Right atrium auricular region (tissue), 2 donors: Measurements from ENCODE around the gene ZSWIM3. TPM values are rescaled to one million over a fixed set of nuclear protein-coding genes. Genes with fewer than 3 reads are reported as not detected.

Source experiments
- DNase-seq: peaks from one replicate; pipeline ENCODE4 v3.0.0-alpha.2; 2019; ENCODE audit warnings: low spot score
- H3K27ac ChIP-seq, 2 donors: fragments of 200-600 bp; sonication (generic); 1 replicate in 1 of 2; 2 replicates in 1 of 2; pipeline ENCODE4 v1.5.1; 2016 to 2019
- H3K27me3 ChIP-seq, 2 donors: fragments of 200-600 bp; sonication (generic); one replicate each; pipeline versions ENCODE4 v1.5.1 to v1.6.0; 2017 to 2019
- H3K36me3 ChIP-seq: fragments of 200-600 bp; sonication (generic); one replicate; pipeline ENCODE4 v1.5.1; 2016
- H3K4me1 ChIP-seq, 2 donors: fragments of 200-600 bp; sonication (generic); one replicate each; pipeline versions ENCODE4 v1.5.1 to v1.6.0; 2017 to 2019
- H3K4me3 ChIP-seq, 2 donors: fragments of 200-600 bp; sonication (generic); 1 replicate in 1 of 2; 2 replicates in 1 of 2; pipeline ENCODE4 v1.5.1; 2017 to 2019; ENCODE audit warnings: mild to moderate bottlenecking in 1 of 2, moderate library complexity in 1 of 2
- H3K9me3 ChIP-seq, 2 donors: fragments of 200-600 bp; sonication (generic); one replicate each; pipeline ENCODE4 v1.5.1; 2019
- total RNA-seq, 2 donors: library from RNA; depleted of rRNA; stranded (reverse); fragments of >200 nt; gene quantifications; one replicate each; pipeline ENCODE4 v1.1.0, GENCODE V29; 2016
- TF ChIP-seq, protein P1 (sequence below), 2 donors: fragments of 200-600 bp; sonication (generic); IDR thresholded peaks; one replicate each; pipeline ENCODE4 v1.5.1; 2019; ENCODE audit warnings: antibody characterized with exemption in 2 of 2

The ZSWIM3 gene
- total RNA-seq, 2 donors from 2014 or later = 2.4 to 3.7 TPM

DNA sequence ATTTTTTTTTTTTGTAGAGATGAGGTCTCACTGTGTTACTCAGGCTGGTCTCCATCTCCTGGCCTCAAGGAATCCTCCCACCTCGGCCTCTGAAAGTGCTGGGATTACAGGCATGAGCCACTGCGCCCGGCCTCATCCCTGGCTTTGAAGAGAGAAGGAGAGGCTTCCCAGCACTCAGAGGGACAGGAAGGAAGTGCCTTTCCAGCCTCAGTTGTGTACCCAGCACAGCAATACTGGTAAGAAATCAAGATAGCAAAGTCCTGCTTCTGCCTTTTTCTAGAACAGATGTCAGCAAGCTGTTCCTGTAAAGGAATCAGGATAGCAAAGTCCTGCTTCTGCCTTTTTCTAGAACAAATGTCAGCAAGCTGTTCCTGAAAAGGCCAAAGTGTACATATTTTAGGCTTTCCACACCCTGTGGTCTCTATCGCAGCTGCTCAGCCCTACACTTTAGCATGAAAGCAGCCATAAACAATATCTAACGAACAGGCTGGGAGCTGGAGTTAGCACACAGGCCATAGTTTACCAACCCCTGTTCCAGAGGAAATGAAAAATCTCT is 60.8 kb downstream of the ZSWIM3 start:
- Histone ChIP-seq H3K27ac (peak overlapping the region; percentile 73), H3K4me1 (peaks cover 0 to 46% of the 10 kb centered on the region in 2 donors), H3K36me3 (no peaks in the 10 kb centered on the region), H3K9me3 (no peaks in the 10 kb centered on the region), H3K27me3 (no peaks in the 10 kb centered on the region), H3K4me3 (no peak overlapping the region)
- TF ChIP-seq, protein P1, sequence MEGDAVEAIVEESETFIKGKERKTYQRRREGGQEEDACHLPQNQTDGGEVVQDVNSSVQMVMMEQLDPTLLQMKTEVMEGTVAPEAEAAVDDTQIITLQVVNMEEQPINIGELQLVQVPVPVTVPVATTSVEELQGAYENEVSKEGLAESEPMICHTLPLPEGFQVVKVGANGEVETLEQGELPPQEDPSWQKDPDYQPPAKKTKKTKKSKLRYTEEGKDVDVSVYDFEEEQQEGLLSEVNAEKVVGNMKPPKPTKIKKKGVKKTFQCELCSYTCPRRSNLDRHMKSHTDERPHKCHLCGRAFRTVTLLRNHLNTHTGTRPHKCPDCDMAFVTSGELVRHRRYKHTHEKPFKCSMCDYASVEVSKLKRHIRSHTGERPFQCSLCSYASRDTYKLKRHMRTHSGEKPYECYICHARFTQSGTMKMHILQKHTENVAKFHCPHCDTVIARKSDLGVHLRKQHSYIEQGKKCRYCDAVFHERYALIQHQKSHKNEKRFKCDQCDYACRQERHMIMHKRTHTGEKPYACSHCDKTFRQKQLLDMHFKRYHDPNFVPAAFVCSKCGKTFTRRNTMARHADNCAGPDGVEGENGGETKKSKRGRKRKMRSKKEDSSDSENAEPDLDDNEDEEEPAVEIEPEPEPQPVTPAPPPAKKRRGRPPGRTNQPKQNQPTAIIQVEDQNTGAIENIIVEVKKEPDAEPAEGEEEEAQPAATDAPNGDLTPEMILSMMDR (IDR thresholded peaks at IDR 0.05) = no peak
- no peak for DNase-seq

DNA sequence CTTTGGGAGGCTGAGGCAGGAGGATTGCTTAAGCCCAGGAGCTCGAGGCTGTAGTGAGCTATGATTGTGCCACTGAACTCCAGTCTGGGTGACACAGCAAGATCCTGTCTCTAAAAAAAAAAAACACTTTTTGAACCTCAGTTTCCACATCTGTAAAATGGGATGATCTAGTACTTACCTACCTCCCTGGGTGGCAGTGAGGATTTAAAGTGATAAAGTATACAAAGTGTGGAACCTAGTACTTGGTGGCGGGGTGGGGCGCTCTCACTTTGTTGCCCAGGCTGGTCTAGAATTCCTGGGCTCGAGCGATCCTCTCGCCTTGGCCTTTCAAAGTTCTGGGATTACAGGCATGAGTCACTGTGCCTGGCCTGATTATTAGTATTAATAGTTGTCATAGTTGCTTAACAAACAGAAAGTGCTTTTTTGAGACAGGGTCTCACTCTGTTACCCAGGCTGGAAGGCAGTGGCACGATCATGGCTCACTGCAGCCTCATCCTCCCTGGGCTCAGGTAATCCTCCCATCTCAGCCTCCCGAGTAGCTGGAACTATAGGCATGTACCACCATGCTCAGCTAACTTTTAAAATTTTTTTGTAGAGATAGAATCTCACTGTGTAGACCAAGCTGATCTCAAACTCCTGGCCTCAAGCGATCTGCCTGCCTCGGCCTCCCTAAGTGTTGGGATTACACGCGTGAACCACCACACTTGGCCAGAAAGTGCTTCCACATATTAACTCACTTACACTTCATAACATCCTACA is 61.5 kb downstream of the ZSWIM3 start:
- Histone ChIP-seq H3K27ac (peak overlapping the region; percentile 73), H3K4me1 (peaks cover 0 to 51% of the 10 kb centered on the region in 2 donors)
- TF ChIP-seq, protein P1 (IDR thresholded peaks at IDR 0.05) = no peak

DNA sequence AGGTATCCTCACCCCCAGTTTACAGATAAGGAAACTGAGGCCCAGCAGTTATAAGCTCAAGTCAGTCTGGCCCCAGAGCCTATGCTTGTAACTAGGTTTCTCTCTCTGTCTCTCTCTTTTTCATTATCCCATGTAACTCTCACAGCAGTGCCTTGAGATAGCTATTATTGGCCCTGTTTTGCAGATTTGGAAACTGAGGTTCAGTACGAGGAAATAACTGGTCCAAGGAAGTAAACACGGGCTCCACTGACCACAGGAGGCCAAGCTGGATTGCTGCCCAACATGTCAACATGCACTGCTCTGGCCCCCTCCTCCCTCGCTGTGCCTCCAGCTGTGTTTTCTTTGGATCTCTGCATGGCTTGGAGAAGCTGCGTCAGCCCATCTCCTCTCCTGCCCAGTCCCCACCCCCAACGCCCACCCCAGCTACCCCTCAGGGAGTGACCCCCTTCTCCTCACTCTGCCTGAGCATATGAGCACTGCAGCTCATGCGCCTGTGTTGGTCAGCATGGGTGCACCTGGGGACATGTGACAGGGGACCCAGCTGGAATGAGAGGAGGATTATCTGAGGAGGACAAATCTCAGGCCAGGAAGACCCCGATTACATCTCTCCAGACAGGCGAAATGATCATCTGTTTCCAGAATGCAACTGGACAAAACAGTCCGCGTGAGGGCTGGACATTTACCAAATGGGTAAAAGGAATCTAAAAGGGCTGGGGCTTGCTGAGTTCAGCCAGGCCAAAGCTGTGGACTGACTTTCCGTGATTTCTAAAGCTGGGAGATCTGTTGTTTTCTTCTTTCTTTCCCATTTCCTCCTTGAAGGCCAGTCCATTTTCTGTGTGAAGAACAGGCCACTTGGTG is 62.4 kb downstream of the ZSWIM3 start:
- peak; percentile 85 for DNase-seq
- TF ChIP-seq, protein P1 (IDR thresholded peaks at IDR 0.05) = no peak
- Histone ChIP-seq H3K9me3 (no peaks in the 10 kb centered on the region), H3K4me1 (peaks cover 0 to 59% of the 10 kb centered on the region in 2 donors), H3K27me3 (no peaks in the 10 kb centered on the region), H3K36me3 (no peaks in the 10 kb centered on the region), H3K27ac (peak overlapping the region; percentile 73), H3K4me3 (no peak overlapping the region)

More for the DNA sequence above, 61.5 kb downstream of the ZSWIM3 start:
- no peak for DNase-seq
- no peaks in the 10 kb centered on the region for H3K36me3 ChIP-seq
- H3K9me3 ChIP-seq = no peaks in the 10 kb centered on the region
- H3K27me3 ChIP-seq = no peaks in the 10 kb centered on the region
- H3K4me3 ChIP-seq = no peak overlapping the region

DNA sequence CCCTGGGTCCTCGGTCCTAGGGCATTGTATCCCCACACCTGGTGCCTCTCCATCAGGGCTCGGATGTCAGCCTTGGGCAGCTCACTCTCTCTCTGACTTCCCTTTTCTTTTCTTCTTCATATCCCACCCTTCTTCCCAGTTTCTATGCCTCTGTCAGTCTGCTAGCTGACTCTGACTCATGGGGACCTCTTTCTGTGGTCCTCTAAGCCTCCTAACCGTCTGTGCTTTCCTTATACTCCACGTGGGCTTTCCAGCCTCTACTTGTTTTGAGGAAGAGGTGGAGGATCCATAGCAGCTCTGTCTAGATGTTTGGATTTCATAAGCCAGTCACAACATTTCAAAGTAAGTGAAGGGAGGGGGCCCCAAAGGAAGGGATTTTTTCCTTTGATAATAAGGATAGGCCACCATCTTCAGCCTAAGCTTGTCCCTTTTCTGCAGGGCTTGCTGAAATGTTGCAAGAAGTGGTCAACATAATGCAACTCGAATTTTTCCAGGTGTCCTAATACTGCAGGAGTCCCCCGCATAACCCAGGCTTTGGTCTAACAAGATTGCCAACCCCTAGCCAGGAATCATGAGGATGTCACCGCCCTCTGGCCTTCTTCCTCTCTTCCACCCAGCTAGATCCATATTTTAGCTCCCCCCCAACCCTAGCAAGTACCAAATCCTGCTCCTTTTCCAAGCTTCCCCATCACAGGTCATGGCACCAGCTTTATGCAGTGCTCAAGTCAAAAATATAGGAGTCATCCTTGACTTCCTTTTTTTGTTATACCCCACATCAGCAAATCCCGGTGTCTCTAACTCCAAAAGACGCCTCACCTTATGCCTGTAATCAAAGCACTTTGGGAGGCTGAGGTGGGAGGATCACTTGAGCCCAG is 63.3 kb downstream of the ZSWIM3 start:
- H3K36me3 ChIP-seq = no peaks in the 10 kb centered on the region
- no peaks in the 10 kb centered on the region for H3K27me3 ChIP-seq
- H3K27ac ChIP-seq = peak overlapping the region; percentile 73
- H3K9me3 ChIP-seq = no peaks in the 10 kb centered on the region
- TF ChIP-seq, protein P1 (IDR thresholded peaks at IDR 0.05) = no peak
- H3K4me3 ChIP-seq = no peak overlapping the region
- peaks cover 0 to 63% of the 10 kb centered on the region in 2 donors for H3K4me1 ChIP-seq
- DNase-seq = no peak
